G401 (cell line): ENCODE data around the gene NINJ1. TPM values are rescaled to one million over a fixed set of nuclear protein-coding genes. Genes with fewer than 3 reads are reported as not detected.
"Not testable (repeated sequence)": the region's sequence is repeated elsewhere in the genome, so short reads cannot be mapped to it uniquely, and the experiment has no call there.

Experiments
- DNase-seq: peaks from one replicate; pipeline ENCODE4 v3.0.0-alpha.2; 2015; ENCODE audit warnings: low spot score
- in situ Hi-C: cut with HindIII; loops from 2 replicates; pipeline ENCODE4 v1.10.0; 2016; ENCODE audit warnings: low sequenced_read_pairs, mixed read lengths
- total RNA-seq: library from RNA; depleted of rRNA; stranded (reverse); fragments of >200 nt; shearing (Covaris generic); gene quantifications from 2 replicates; pipeline ENCODE4 v1.2.3, GENCODE V29; 2014

Gene NINJ1
- total RNA-seq, 1 experiment from 2014 or later, result 25.6 TPM

- DNase-seq, result no peak
- in situ Hi-C loops, result no loop called here
Measured at GRCh38 chr9:93164085-93164484, 30.0 kb upstream of the NINJ1 start.

GRCh38 chr9:93161786-93162562 lies 27.9 kb upstream of the NINJ1 start:
- DNase-seq, result peak; percentile 81
- in situ Hi-C loops, result no loop called here

- in situ Hi-C loops, result loop anchor here (10.0 kb wide), 1 partner anchor 55 kb away; no protein-coding TSS in a partner anchor
Measured at GRCh38 chr9:93159601-93160471, 25.8 kb upstream of the NINJ1 start.

DNA sequence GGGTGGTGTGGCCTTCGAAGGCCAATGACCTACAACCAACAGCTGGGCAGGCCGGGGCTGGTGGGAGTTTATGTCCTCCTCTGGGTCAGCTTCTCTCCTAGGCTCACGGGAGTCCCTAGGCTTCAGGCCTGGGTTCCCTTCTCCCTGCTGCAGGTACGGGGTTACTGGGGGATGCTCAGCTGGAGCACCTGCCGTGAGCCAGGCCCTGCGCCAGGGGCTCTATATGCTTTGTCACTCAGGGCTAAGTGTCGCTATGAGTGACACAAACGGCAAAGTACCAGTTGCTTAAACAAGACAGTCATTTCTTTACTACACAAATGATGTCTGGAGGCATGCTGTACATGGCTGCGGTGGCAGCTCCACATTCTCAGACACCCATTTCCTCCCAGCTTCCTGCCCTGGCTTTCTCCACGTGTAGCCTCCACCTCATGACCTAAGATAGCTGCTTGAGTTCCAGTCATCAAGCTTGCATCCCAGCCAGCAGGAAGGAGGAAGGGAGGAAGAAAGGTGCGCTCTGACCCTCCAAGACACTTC lies 22.5 kb upstream of the NINJ1 start:
- DNase-seq, result no peak
- in situ Hi-C loops, result loop anchor here (10.0 kb wide), 1 partner anchor 52 kb away; no protein-coding TSS in a partner anchor

More at GRCh38 chr9:93159601-93160471, 25.8 kb upstream of the NINJ1 start:
- peak; percentile 87 for DNase-seq

- peak; percentile 97 for DNase-seq
- in situ Hi-C loops, result loop anchor here (10.0 kb wide), 1 partner anchor 51 kb away; no protein-coding TSS in a partner anchor
Measured at GRCh38 chr9:93155716-93156474, 21.8 kb upstream of the NINJ1 start.

GRCh38 chr9:93154293-93154903 lies 20.3 kb upstream of the NINJ1 start:
- peak; percentile 38 for DNase-seq
- in situ Hi-C loops, result loop anchor here (10.0 kb wide), 1 partner anchor 50 kb away; no protein-coding TSS in a partner anchor

- in situ Hi-C loops, result loop anchor here (10.0 kb wide), 1 partner anchor 46 kb away; no protein-coding TSS in a partner anchor
- no peak for DNase-seq
Measured at GRCh38 chr9:93151097-93151784, 17.2 kb upstream of the NINJ1 start.

DNA sequence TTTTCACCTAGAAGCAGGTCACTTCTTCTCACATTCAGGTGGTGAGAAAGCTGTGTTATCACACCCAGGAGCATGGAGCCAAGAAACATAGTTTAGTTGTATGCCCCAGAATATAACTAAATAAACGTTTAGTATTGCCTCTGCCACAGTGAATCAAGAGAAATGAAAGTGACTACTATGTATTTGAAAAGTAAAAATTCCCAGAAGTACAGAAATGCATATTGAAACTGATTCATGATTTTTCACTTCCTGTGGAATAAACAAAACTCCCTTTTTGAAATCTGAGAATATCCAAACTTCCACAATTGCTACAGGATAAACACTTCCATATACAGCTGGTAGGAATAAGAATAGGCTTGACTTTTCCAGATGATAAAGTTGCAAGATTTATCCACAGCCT lies 15.3 kb upstream of the NINJ1 start:
- in situ Hi-C loops, result no loop called here
- no peak for DNase-seq

DNA sequence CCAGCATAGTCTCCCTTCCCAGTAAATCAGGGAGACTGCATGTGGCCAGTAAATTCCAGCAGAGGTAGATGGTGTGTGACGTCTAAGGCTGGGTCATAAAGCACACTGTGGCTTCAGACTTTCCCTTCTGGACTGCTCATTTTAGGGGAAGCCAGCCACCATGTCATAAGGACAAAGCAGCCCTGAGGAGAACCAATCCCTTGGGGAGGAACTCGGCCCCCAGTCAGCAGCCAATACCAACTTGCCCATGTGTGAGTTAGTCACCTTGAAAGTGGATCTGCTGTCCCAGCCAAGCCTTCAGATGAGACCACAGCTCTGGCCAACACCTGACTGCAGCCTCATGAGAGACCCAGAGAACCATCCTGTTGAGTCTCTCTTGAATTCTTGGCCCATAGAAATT lies 14.7 kb upstream of the NINJ1 start:
- DNase-seq, result no peak
- in situ Hi-C loops, result no loop called here

GRCh38 chr9:93147632-93148031 lies 13.6 kb upstream of the NINJ1 start:
- DNase-seq, result peak; percentile 71
- in situ Hi-C loops, result no loop called here

DNA sequence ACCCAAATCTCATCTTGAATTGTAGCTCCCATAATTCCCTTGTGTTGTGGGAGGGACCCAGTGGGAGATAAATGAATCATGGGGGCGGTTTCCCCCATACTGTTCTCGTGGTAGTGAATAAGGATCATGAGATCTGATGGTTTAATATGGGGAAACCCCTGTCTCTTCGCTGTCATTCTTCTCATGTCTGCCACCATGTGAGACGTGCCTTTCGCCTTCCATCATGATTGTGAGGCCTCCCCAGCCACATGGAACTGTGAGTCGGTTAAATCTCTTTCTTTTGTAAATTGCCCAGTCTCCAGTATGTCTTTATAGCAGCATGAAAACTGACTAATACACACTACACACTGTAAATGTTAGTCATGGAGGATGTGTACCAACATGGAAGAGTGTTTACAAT lies 12.6 kb upstream of the NINJ1 start:
- DNase-seq, in situ Hi-C loops: not testable (repeated sequence)

GRCh38 chr9:93143830-93144530 lies 9.9 kb upstream of the NINJ1 start:
- DNase-seq, result peak; percentile 82
- in situ Hi-C loops, result no loop called here

- no peak for DNase-seq
- in situ Hi-C loops, result no loop called here
Measured at GRCh38 chr9:93141771-93142483, 7.9 kb upstream of the NINJ1 start.

GRCh38 chr9:93139365-93140182 lies 5.5 kb upstream of the NINJ1 start:
- no peak for DNase-seq
- in situ Hi-C loops, result no loop called here

DNA sequence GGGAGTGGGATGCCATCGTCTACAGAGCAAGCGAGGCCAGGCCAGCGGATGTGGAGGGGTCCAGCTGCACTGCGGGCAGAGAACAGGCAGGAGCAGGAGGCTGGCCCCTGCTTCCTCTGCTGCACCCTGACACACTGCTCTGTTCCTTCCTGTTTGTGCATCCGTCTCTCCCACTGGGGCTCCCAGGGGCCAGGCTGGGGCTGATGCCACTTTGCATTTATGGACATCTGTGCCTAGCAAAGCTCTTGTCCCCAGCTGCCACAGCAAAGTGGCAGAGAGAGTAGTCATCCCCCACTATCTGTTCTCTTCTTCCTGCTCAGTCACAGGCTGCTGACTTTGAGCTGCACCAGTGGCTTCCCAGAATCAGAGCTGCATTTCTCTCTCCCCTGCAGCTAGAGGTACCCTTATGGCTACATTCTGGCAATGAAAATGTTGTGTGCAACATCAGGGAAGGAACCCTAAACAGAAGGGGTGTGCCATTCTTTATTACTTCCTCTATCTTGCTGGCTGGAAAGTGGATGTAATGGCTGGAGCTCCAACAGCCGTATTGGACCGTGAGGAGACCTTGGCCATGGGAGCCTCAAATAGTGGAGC lies 4.2 kb upstream of the NINJ1 start:
- DNase-seq, result peak; percentile 0
- in situ Hi-C loops, result no loop called here

DNA sequence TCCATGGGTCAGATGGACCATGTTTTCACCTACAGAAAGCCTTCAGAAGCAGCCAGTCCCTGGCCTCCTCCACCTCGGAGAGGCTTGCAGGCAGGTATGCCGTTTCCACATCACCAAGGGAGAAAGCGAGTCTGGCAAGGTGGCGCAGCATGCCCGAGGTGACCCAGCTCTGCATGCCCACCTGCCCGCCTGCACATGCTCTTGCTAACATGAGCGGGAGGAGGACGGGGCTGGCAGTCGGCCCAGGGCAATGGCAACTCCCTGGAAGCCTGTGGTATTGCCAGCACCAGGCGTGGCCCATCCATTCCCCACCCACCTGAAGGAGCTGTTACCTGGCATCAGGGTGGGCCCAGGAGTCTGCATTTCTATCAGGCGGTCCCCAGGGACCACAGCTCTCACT lies 3.3 kb upstream of the NINJ1 start:
- in situ Hi-C loops, result no loop called here
- peak; percentile 21 for DNase-seq
